SK-N-SH (cell line): ENCODE data around the gene LIMA1. TPM values are rescaled to one million over a fixed set of nuclear protein-coding genes. Genes with fewer than 3 reads are reported as not detected.

Experiments used
- CTCF ChIA-PET: fragments of 300-600, 350-600 bp; formaldehyde crosslinking; extraction: SDS; loops from one replicate; lab custom pipeline; 2021; lab: Yijun Ruan, JAX
- POLR2A ChIA-PET: fragments of 350-600 bp; sonication (Branson Sonifier 250); formaldehyde crosslinking; extraction: SDS; loops from one replicate; lab custom pipeline; 2020; ENCODE audit warnings: antibody characterized with exemption, inconsistent platforms; lab: Yijun Ruan, JAX
- DNase-seq: peaks from one replicate; pipeline ENCODE4 v3.0.0; 2012
- H2AFZ ChIP-seq: fragments of 200-600 bp; sonication (generic); 2 replicates; pipeline ENCODE4 v1.8.1; 2016; ENCODE audit warnings: antibody characterized with exemption, mild to moderate bottlenecking, low read depth
- H3F3A ChIP-seq: fragments of 200-600 bp; sonication (generic); replicated peaks from 2 replicates; pipeline ENCODE3; 2016; ENCODE audit warnings: antibody characterized with exemption, mild to moderate bottlenecking; ENCODE audit not compliant: insufficient read depth
- H3K27ac ChIP-seq, 2 experiments: fragments of 200-500 bp in 1 of 2; fragments of 200-600 bp in 1 of 2; sonication (Bioruptor generic) in 1 of 2; sonication (generic), shearing (Covaris generic) in 1 of 2; 2 replicates each; pipeline versions ENCODE4 v1.5.1 to v1.6.1; 2014 to 2016; ENCODE audit warnings: low read depth in 2 of 2, inconsistent platforms in 1 of 2, low read length in 1 of 2, mild to moderate bottlenecking in 1 of 2, mixed read lengths in 1 of 2
- H3K27me3 ChIP-seq: fragments of 200-600 bp; sonication (generic), shearing (Covaris generic); 2 replicates; pipeline ENCODE4 v1.6.1; 2016; ENCODE audit warnings: mixed run types; ENCODE audit not compliant: insufficient read depth
- H3K36me3 ChIP-seq, 2 experiments: fragments of 200-500 bp in 1 of 2; fragments of 200-600 bp in 1 of 2; sonication (Bioruptor generic) in 1 of 2; sonication (generic) in 1 of 2; replicated peaks in 1 of 2; 2 replicates each; pipeline versions ENCODE3 to v1.5.1; 2014 to 2016; ENCODE audit warnings: low read length in 1 of 2, mild to moderate bottlenecking in 1 of 2; ENCODE audit not compliant: insufficient read depth in 2 of 2, control insufficient read depth in 1 of 2
- H3K4me1 ChIP-seq, 2 experiments: fragments of 200-500 bp in 1 of 2; fragments of 200-600 bp in 1 of 2; sonication (Bioruptor generic) in 1 of 2; sonication (generic), shearing (Covaris generic) in 1 of 2; 2 replicates each; pipeline versions ENCODE4 v1.5.1 to v1.6.1; 2014 to 2016; ENCODE audit warnings: low read depth in 1 of 2, low read length in 1 of 2, mixed run types in 1 of 2; ENCODE audit not compliant: insufficient read depth in 2 of 2, control insufficient read depth in 1 of 2
- H3K4me2 ChIP-seq: fragments of 200-600 bp; sonication (generic), shearing (Covaris generic); 2 replicates; pipeline ENCODE4 v1.6.1; 2017; ENCODE audit warnings: mixed run types
- H3K4me3 ChIP-seq, 2 experiments: fragments of 200-500 bp in 1 of 2; fragments of 200-600 bp in 1 of 2; sonication (Bioruptor generic) in 1 of 2; sonication (generic), shearing (Covaris generic) in 1 of 2; 2 replicates each; pipeline versions ENCODE4 v1.5.1 to v1.8.1; 2014 to 2016; ENCODE audit warnings: low read depth in 2 of 2, inconsistent platforms in 1 of 2, low read length in 1 of 2, mild to moderate bottlenecking in 1 of 2, mixed read lengths in 1 of 2, moderate library complexity in 1 of 2
- H3K79me2 ChIP-seq: fragments of 200-600 bp; sonication (generic); 2 replicates; pipeline ENCODE4 v1.8.1; 2017; ENCODE audit warnings: mild to moderate bottlenecking; ENCODE audit not compliant: insufficient read depth
- H3K9ac ChIP-seq: fragments of 200-600 bp; sonication (generic); 2 replicates; pipeline ENCODE4 v1.6.1; 2017; ENCODE audit warnings: mixed run types
- H3K9me2 ChIP-seq: fragments of 200-600 bp; sonication (generic); 2 replicates; pipeline ENCODE4 v1.6.1; 2017; ENCODE audit warnings: mixed run types
- H3K9me3 ChIP-seq: fragments of 200-600 bp; sonication (generic); 2 replicates; pipeline ENCODE4 v1.6.1; 2017; ENCODE audit warnings: mixed run types, mild to moderate bottlenecking, moderate library complexity
- H4K20me1 ChIP-seq: fragments of 200-600 bp; sonication (generic); 2 replicates; pipeline ENCODE4 v1.6.1; 2017; ENCODE audit warnings: mild to moderate bottlenecking, mixed run types; ENCODE audit not compliant: insufficient read depth
- ELF1 ChIP-seq: IDR thresholded peaks from 2 replicates; pipeline ENCODE4 v1.4.0; 2012
- EZH2phosphoT487 ChIP-seq: fragments of 200-600 bp; sonication (generic); IDR thresholded peaks from 2 replicates; pipeline ENCODE4 v1.6.1; 2017; ENCODE audit warnings: low read depth, mixed run types, mild to moderate bottlenecking, antibody characterized with exemption, moderate library complexity, borderline replicate concordance
- FOXM1 ChIP-seq: IDR thresholded peaks from 2 replicates; pipeline ENCODE4 v1.4.0; 2012; ENCODE audit warnings: low read depth, mild to moderate bottlenecking
- GABPA ChIP-seq: IDR thresholded peaks from 2 replicates; pipeline ENCODE4 v1.4.0; 2012; ENCODE audit warnings: low read depth, mild to moderate bottlenecking
- GATA2 ChIP-seq: sonication (generic); formaldehyde crosslinking; IDR thresholded peaks from 2 replicates; pipeline ENCODE4 v1.5.0; 2020; ENCODE audit warnings: mild to moderate bottlenecking, missing genetic modification reagents
- JUND ChIP-seq: IDR thresholded peaks from 2 replicates; pipeline ENCODE4 v1.4.0; 2012
- MEF2A ChIP-seq: IDR thresholded peaks from 2 replicates; pipeline ENCODE4 v1.4.0; 2012; ENCODE audit warnings: low read depth, borderline replicate concordance
- MXI1 ChIP-seq: IDR thresholded peaks from 2 replicates; pipeline ENCODE4 v1.6.1; 2012; ENCODE audit warnings: mild to moderate bottlenecking, low read depth, low read length, improper control_type of control experiment
- POLR2AphosphoS5 ChIP-seq: IDR thresholded peaks from 2 replicates; pipeline ENCODE4 v1.6.1; 2012; ENCODE audit warnings: low read depth, low read length
- RCOR1 ChIP-seq: fragments of 150-350 bp; IDR thresholded peaks from 2 replicates; pipeline ENCODE4 v1.6.1; 2017; ENCODE audit warnings: antibody characterized with exemption, low read length
- REST ChIP-seq: IDR thresholded peaks from 2 replicates; pipeline ENCODE4 v1.6.1; 2012; ENCODE audit warnings: mild to moderate bottlenecking, low read depth, low read length, moderate library complexity
- SIN3A ChIP-seq: IDR thresholded peaks from 2 replicates; pipeline ENCODE4 v1.6.1; 2012; ENCODE audit warnings: low read depth, mild to moderate bottlenecking, low read length, moderate library complexity, borderline replicate concordance
- TAF1 ChIP-seq: IDR thresholded peaks from 2 replicates; pipeline ENCODE4 v1.6.1; 2012; ENCODE audit warnings: low read depth, mild to moderate bottlenecking, low read length, moderate library complexity, borderline replicate concordance
- TEAD4 ChIP-seq: IDR thresholded peaks from 2 replicates; pipeline ENCODE4 v1.4.0; 2012; ENCODE audit warnings: mild to moderate bottlenecking, borderline replicate concordance; ENCODE audit not compliant: insufficient read depth
- USF2 ChIP-seq: fragments of 150-350 bp; IDR thresholded peaks from 2 replicates; pipeline ENCODE4 v1.6.1; 2017; ENCODE audit warnings: antibody characterized with exemption, low read length, low read depth, borderline replicate concordance
- YY1 ChIP-seq: IDR thresholded peaks from 2 replicates; pipeline ENCODE4 v1.4.0; 2012; ENCODE audit warnings: low read depth, mild to moderate bottlenecking
- ZBTB33 ChIP-seq: IDR thresholded peaks from 2 replicates; pipeline ENCODE4 v1.4.0; 2012; ENCODE audit warnings: low read depth, borderline replicate concordance
- WGBS: methylation state at CpG from one replicate; pipeline ENCODE4 v1.1.6; 2017; ENCODE audit warnings: low lambda C conversion rate; 5-methylcytosine and 5-hydroxymethylcytosine counted together
- polyA plus RNA-seq, 3 experiments: library from polyadenylated mRNA; depleted of rRNA; stranded (reverse); fragments of >200 nt; gene quantifications; 2 replicates each; pipeline ENCODE4 v1.2.3, GENCODE V29; 2012
- TF ChIP-seq, protein P1 (sequence below): fragments of 200-600 bp; sonication (generic); IDR thresholded peaks from 2 replicates; pipeline ENCODE4 v1.6.1; 2017; ENCODE audit warnings: antibody characterized with exemption, mild to moderate bottlenecking, moderate library complexity
- TF ChIP-seq, protein P2 (sequence below): IDR thresholded peaks from 2 replicates; pipeline ENCODE4 v1.4.0; 2012; ENCODE audit warnings: low read depth
- TF ChIP-seq, protein P3 (sequence below): fragments of 150-350 bp; IDR thresholded peaks from 2 replicates; pipeline ENCODE4 v1.6.1; 2016; ENCODE audit warnings: mild to moderate bottlenecking, low read depth, low read length

Gene LIMA1
- polyA plus RNA-seq, 1 of the 3 experiments (the other 2 are of a cell fraction) = 96.6 TPM

DNA sequence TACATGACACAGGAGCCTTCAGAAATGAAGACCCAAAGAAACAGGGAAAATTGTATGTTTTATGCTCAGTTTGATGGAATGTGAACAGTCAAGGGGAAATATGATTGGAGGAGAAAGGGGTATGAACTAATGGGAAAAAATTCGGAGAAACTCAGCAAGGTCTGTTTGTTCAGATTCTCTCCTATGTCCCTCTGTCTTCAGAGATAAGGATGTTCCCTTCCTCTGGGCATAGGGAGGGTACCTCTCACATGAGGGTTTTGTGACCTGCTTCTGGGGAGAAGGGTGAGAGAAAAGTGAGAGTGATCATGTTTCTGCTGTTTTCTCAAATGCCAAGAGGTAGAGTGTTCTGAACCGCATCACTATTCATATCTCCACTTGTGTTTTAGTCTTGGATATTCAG, 26.6 kb upstream of the LIMA1 start:
- Histone ChIP-seq H3F3A (peaks cover 15% of the 10 kb centered on the region), H3K9ac (no peak overlapping the region), H3K4me1 (no peaks in the 10 kb centered on the region), H4K20me1 (no peaks in the 10 kb centered on the region), H3K4me3 (no peak overlapping the region), H3K27ac (no peak overlapping the region), H3K9me2 (no peaks in the 10 kb centered on the region), H3K4me2 (no peak overlapping the region)
- DNase-seq = no peak
- WGBS = 89% methylated on average over 2 of the region's 2 CpGs
- CTCF ChIA-PET = interaction anchor here (1.3 kb wide), 1 partner anchor 177 kb away, joined by 3 read pairs; no protein-coding TSS in a partner anchor
- POLR2A ChIA-PET = interaction anchor here (1.1 kb wide), 1 partner anchor 225 kb away, joined by 3 read pairs; no protein-coding TSS in a partner anchor
- no peak for TF ChIP-seq TAF1
- no peak for TF ChIP-seq JUND
- TF ChIP-seq, protein P1, sequence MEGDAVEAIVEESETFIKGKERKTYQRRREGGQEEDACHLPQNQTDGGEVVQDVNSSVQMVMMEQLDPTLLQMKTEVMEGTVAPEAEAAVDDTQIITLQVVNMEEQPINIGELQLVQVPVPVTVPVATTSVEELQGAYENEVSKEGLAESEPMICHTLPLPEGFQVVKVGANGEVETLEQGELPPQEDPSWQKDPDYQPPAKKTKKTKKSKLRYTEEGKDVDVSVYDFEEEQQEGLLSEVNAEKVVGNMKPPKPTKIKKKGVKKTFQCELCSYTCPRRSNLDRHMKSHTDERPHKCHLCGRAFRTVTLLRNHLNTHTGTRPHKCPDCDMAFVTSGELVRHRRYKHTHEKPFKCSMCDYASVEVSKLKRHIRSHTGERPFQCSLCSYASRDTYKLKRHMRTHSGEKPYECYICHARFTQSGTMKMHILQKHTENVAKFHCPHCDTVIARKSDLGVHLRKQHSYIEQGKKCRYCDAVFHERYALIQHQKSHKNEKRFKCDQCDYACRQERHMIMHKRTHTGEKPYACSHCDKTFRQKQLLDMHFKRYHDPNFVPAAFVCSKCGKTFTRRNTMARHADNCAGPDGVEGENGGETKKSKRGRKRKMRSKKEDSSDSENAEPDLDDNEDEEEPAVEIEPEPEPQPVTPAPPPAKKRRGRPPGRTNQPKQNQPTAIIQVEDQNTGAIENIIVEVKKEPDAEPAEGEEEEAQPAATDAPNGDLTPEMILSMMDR = no peak
- TF ChIP-seq USF2 = no peak
- TF ChIP-seq REST = no peak
- TF ChIP-seq, protein P2, sequence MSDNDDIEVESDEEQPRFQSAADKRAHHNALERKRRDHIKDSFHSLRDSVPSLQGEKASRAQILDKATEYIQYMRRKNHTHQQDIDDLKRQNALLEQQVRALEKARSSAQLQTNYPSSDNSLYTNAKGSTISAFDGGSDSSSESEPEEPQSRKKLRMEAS = no peak
- no peak for TF ChIP-seq POLR2AphosphoS5
- no peak for TF ChIP-seq YY1
- no peak for TF ChIP-seq GATA2 (CRISPR knock-in tag)
- no peak for TF ChIP-seq FOXM1
- no peak for TF ChIP-seq RCOR1
- no peak for TF ChIP-seq ELF1
- no peak for TF ChIP-seq MEF2A
- no peak for TF ChIP-seq MXI1
- TF ChIP-seq ZBTB33 = no peak
- TF ChIP-seq, protein P3, sequence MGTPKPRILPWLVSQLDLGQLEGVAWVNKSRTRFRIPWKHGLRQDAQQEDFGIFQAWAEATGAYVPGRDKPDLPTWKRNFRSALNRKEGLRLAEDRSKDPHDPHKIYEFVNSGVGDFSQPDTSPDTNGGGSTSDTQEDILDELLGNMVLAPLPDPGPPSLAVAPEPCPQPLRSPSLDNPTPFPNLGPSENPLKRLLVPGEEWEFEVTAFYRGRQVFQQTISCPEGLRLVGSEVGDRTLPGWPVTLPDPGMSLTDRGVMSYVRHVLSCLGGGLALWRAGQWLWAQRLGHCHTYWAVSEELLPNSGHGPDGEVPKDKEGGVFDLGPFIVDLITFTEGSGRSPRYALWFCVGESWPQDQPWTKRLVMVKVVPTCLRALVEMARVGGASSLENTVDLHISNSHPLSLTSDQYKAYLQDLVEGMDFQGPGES = no peak
- no peak for TF ChIP-seq GABPA
- TF ChIP-seq EZH2phosphoT487 = no peak
- no peak for TF ChIP-seq SIN3A
- no peak for TF ChIP-seq TEAD4
- TF ChIP-seq, all 33 proteins: peak for 0
- Histone ChIP-seq H2AFZ (no peak overlapping the region), H3K79me2 (peaks cover 3% of the 10 kb centered on the region; the same call in 1 of the 2 replicates), H3K9me3 (no peaks in the 10 kb centered on the region), H3K27me3 (no peaks in the 10 kb centered on the region), H3K36me3 (peaks cover 0 to 3% of the 10 kb centered on the region in 2 experiments)
